Kasumi-1 (cell line): Measurements from ENCODE around the gene SAV1.
"Not testable (repeated sequence)": the region's sequence is repeated elsewhere in the genome, so short reads cannot be mapped to it uniquely, and the experiment has no call there.

Source experiments
- DNase-seq, 2 experiments: peaks; one replicate each; lab custom pipeline; 2025; lab: John Stamatoyannopoulos, UW

The SAV1 gene

GRCh38 chr14:50665300-50665699 is 2.8 kb downstream of the SAV1 start:
- DNase-seq = not testable (repeated sequence)

GRCh38 chr14:50664579-50664978 is 3.5 kb downstream of the SAV1 start:
- not testable (repeated sequence) for DNase-seq

- DNase-seq = no peak
These were observed 8.7 kb downstream of the SAV1 start for GRCh38 chr14:50659327-50659974.

GRCh38 chr14:50658203-50658602 is 9.9 kb downstream of the SAV1 start:
- DNase-seq = no peak

GRCh38 chr14:50657753-50658152 is 10.4 kb downstream of the SAV1 start:
- DNase-seq = no peak

GRCh38 chr14:50656776-50657175 is 11.3 kb downstream of the SAV1 start:
- DNase-seq = no peak

- no peak for DNase-seq
These were observed 18.4 kb downstream of the SAV1 start for GRCh38 chr14:50649691-50650090.

- DNase-seq = no peak
These were observed 20.4 kb downstream of the SAV1 start for GRCh38 chr14:50647753-50648152.

- DNase-seq = no peak
These were observed 20.8 kb downstream of the SAV1 start for GRCh38 chr14:50647282-50647681.

GRCh38 chr14:50635141-50635540 is 33.0 kb downstream of the SAV1 start:
- no peak for DNase-seq

GRCh38 chr14:50633954-50634353 is 34.2 kb downstream of the SAV1 start:
- no peak for DNase-seq

GRCh38 chr14:50631408-50631821 is 36.7 kb downstream of the SAV1 start:
- DNase-seq = no peak

- DNase-seq = not testable (repeated sequence)
These were observed 43.2 kb downstream of the SAV1 start for GRCh38 chr14:50624947-50625346.

GRCh38 chr14:50624447-50624846 is 43.7 kb downstream of the SAV1 start:
- no peak for DNase-seq

- DNase-seq = no peak
These were observed 45.1 kb downstream of the SAV1 start for GRCh38 chr14:50622978-50623377.

GRCh38 chr14:50620341-50620740 is 47.8 kb downstream of the SAV1 start:
- no peak for DNase-seq

GRCh38 chr14:50619569-50620141 is 48.5 kb downstream of the SAV1 start:
- DNase-seq = peak; percentile 78 to 79

- DNase-seq = no peak
These were observed 51.8 kb downstream of the SAV1 start for GRCh38 chr14:50616275-50616674.

GRCh38 chr14:50615552-50615951 is 52.6 kb downstream of the SAV1 start:
- DNase-seq = no peak

- no peak for DNase-seq
These were observed 53.0 kb downstream of the SAV1 start for GRCh38 chr14:50615056-50615455.

- DNase-seq = no peak
These were observed 55.3 kb downstream of the SAV1 start for GRCh38 chr14:50612806-50613205.

- DNase-seq = no peak
These were observed 57.6 kb downstream of the SAV1 start for GRCh38 chr14:50610465-50610864.

- DNase-seq = no peak
These were observed 59.7 kb downstream of the SAV1 start for GRCh38 chr14:50608302-50608851.

- no peak for DNase-seq
These were observed 60.3 kb downstream of the SAV1 start for GRCh38 chr14:50607761-50608160.
